Activated T-cell treated with anti-CD3 and anti-CD28 coated beads, Interleukin-2, amount 50 U/mL, for 4 hours (primary cell): ENCODE results near the gene USP40. TPM values are rescaled to one million over a fixed set of nuclear protein-coding genes. Genes with fewer than 3 reads are reported as not detected.
A peak's percentile ranks its signal among the peaks of the same experiment; 100 is the strongest.

Experiments used
- ATAC-seq, 2 donors: fragments of 200-7000 bp; cut with Tn5 transposase; one replicate each; pipeline ENCODE4 v1.10.0; 2021
- DNase-seq: peaks from one replicate; pipeline ENCODE4 v3.0.0-alpha.2; 2020
- H3K27me3 Mint-ChIP-seq: one replicate; pipeline ENCODE4 v1.8.0; 2021; ENCODE audit warnings: low read depth, mixed read lengths
- H3K36me3 Mint-ChIP-seq: one replicate; pipeline ENCODE4 v1.8.0; 2022; ENCODE audit warnings: mixed read lengths; ENCODE audit not compliant: insufficient read depth
- H3K4me1 Mint-ChIP-seq: one replicate; pipeline ENCODE4 v1.8.0; 2021; ENCODE audit warnings: low read depth, mixed read lengths
- H3K4me3 Mint-ChIP-seq: one replicate; pipeline ENCODE4 v1.8.0; 2021; ENCODE audit warnings: mild to moderate bottlenecking, moderate library complexity, mixed read lengths
- H3K9me3 Mint-ChIP-seq: one replicate; pipeline ENCODE4 v1.8.0; 2021; ENCODE audit warnings: mixed read lengths
- total RNA-seq, 3 donors: library from RNA; stranded (reverse); gene quantifications; one replicate each; pipeline ENCODE4 v1.2.1, GENCODE V29; 2021

The USP40 gene
- total RNA-seq, 3 donors from 2014 or later = 10.8 to 12.5 (median 11.5) TPM

DNA sequence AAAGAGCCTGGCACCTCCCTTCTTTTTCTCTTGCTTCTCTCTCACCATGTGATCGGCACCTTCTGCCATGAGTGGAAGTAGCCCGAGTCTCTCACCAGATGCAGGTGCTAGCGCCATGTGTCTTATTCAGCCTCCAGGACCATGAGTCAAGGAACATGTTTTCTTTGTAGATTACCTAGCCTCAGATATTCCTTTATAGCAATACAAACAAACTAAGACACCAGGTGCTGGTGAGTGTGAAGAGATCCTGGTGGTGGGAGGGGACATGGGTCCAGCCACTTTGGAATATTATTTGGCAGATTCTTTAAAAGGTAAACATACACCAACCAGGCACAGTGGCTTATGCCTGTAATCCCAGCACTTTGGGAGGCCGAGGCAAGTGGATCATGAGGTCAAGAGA, 5.9 kb upstream of the USP40 start:
- Mint-ChIP-seq H3K9me3 (no peaks in the 10 kb centered on the region), H3K27me3 (peaks cover 2% of the 10 kb centered on the region), H3K4me1 (no peaks in the 10 kb centered on the region), H3K4me3 (no peak overlapping the region), H3K36me3 (no peaks in the 10 kb centered on the region)
- no peak for ATAC-seq
- DNase-seq = no peak

DNA sequence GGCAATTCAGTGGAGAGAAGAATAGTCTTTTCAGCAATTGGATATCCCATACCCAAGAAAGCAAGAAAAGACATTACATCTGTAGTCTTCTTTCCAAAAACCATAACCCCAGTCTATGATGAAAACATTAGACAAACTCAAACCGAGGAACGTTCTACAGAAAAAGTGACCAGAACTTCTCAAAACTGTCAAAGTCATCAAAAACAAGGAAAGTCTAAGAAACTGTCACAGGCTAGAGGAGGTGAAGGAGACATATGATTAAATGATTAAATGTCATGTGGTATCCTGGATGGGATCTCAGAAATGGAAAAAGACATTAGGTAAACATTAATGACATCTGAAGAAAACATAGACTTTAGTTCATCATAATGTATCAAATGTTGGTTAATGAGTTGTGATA, 4.9 kb upstream of the USP40 start:
- DNase-seq = no peak
- H3K4me3 Mint-ChIP-seq = no peak overlapping the region
- no peaks in the 10 kb centered on the region for H3K9me3 Mint-ChIP-seq
- H3K27me3 Mint-ChIP-seq = peaks cover 2% of the 10 kb centered on the region
- no peaks in the 10 kb centered on the region for H3K36me3 Mint-ChIP-seq
- no peaks in the 10 kb centered on the region for H3K4me1 Mint-ChIP-seq
- ATAC-seq = no peak

DNA sequence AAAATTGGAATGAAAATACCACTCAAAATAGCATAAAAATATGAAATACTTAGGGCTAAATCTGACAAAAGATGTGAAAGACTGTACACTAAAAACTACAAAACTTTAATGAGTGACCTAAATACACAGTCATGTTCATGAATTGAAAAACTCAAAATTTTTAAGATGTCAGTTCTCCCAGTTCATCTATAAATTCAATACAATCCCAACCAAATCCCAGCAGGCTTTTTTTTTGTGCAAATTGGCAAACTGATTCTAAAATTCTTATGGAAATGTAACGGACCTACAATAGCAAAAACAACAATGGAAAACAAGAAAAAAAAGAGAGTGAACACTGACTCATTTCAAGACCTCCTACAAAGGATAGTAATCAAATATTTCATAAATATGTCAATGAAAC, 4.4 kb upstream of the USP40 start:
- H3K27me3 Mint-ChIP-seq = peaks cover 2% of the 10 kb centered on the region
- no peak for DNase-seq
- ATAC-seq = no peak
- no peaks in the 10 kb centered on the region for H3K4me1 Mint-ChIP-seq
- H3K9me3 Mint-ChIP-seq = no peaks in the 10 kb centered on the region
- H3K36me3 Mint-ChIP-seq = no peaks in the 10 kb centered on the region
- H3K4me3 Mint-ChIP-seq = no peak overlapping the region

DNA sequence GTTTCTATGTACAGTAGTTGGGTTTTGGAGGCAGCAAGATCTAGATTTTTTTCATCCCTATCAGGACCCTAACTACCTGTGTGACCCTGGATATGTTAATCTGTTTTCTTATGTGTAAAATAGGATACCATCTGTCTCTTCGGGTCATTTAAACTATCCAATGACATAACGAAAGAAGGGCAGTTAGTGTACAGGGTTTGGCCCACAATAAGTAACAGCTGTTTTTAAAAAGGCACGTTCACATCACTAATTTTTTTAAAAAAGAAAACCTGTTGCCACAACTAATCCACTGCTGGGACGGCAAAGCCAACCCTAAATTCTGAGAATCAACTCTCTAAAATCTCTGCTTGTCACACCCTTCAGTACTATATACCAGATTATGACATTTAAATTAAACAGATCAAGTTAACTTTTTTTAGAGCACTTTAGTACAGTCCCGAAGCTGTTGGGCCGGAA, 869 bp downstream of the USP40 start:
- Mint-ChIP-seq H3K27me3 (no peaks in the 10 kb centered on the region), H3K9me3 (no peaks in the 10 kb centered on the region), H3K36me3 (peaks cover 2% of the 10 kb centered on the region), H3K4me1 (peaks cover 5% of the 10 kb centered on the region), H3K4me3 (peak overlapping the region; percentile 98)
- no peak for ATAC-seq
- no peak for DNase-seq

DNA sequence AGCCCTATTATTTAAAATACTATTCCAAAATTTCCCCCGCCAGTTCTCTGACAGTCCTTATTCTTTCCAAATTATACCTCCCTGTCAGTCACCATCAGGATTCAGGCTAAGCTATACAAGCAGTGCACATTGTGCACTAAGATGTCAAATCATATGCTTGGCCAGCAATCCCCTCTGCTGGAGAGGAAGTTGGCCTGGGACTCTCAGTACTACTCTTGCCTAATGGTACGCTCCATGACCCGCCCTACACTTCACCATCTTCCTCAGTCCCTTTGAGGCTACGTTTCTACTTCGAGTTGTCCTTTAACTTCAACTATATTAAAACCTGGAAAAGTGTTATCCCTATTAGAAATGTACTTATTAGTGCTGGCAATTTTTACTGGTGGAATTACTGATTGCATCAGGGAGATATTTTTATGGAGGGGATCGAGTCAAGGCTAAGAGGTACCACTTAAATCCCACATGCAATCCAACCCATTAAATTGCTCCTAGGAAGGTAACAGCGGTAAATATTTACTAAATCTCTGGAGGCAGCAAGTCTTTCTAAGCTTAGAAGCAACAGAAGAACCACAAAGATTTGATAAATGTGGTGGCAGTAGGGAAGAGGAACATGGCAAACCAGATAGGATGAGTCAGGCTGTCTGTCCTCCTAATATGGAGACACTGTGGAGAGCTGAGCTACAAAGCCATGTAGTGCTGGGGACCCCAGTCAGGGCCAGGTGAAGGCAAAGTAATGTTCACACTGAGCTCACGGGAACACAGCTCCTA, 2.7 kb downstream of the USP40 start:
- Mint-ChIP-seq H3K27me3 (no peaks in the 10 kb centered on the region), H3K4me1 (peaks cover 5% of the 10 kb centered on the region), H3K36me3 (peaks cover 10% of the 10 kb centered on the region), H3K4me3 (no peak overlapping the region), H3K9me3 (no peaks in the 10 kb centered on the region)
- ATAC-seq = no peak
- no peak for DNase-seq

DNA sequence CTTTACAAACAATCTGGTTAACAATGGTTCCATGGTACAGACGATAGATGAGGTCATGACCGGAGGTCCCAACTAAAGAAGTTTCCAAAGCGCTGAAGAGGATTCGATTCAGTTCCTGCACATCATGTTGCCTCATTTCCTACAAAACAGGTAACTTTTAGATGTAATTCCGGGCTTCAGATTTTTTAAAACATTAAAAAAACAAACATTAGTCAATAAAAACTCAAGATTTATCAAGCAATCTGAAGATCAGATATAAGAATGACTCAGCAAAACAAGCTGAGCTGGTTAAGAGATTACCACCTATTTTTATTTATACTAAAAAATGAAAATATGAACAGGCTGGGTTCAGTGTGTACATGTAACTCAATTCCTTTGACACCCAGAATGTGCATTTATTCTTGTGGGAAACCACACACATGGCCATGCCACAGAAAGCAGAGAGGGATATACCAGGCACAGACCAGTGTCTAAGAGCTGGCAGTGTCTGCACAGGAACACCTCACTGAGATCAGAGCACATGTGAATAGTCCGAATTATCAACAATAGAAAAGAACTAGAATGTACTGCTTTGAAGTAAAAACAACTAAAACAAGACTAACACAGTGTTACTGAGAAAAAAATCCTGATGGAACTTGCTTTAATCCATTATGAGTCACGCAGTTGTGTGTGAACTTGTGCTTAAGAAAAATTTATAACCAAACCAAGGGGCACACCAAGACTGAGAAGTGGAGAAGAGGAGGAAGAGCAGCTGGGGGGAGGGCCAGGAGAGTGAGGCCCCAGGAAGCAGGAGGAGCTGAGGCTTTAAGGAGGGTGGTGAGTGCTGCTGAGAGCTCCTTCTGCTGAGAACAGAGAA, 9.5 kb downstream of the USP40 start:
- Mint-ChIP-seq H3K9me3 (no peaks in the 10 kb centered on the region), H3K27me3 (no peaks in the 10 kb centered on the region), H3K36me3 (peaks cover 33% of the 10 kb centered on the region), H3K4me3 (no peak overlapping the region), H3K4me1 (peaks cover 6% of the 10 kb centered on the region)
- ATAC-seq (peak in 1 of 2 donors; percentile 18), DNase-seq (no peak)

DNA sequence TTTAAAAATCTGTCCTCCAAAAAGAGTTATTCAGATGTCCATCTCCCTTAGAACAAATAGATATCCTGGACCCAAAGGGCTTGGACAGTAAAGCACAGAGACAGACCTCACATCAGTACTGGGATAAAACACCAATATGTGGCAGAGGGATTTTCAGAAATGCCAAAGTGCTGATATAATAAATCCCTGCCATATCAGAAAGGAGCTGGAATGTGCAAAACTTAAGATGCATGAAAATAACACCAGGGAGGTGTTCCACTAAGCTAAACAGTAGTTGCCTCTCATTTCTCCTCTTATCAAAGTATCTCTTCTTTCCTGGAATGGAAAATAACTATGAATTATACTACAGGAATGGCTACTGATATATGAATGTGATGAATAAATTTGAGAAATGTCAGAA, 13.2 kb downstream of the USP40 start:
- peaks cover 6% of the 10 kb centered on the region for H3K4me1 Mint-ChIP-seq
- no peak for ATAC-seq
- H3K9me3 Mint-ChIP-seq = no peaks in the 10 kb centered on the region
- peaks cover 35% of the 10 kb centered on the region for H3K36me3 Mint-ChIP-seq
- DNase-seq = no peak
- H3K27me3 Mint-ChIP-seq = no peaks in the 10 kb centered on the region
- no peak overlapping the region for H3K4me3 Mint-ChIP-seq

DNA sequence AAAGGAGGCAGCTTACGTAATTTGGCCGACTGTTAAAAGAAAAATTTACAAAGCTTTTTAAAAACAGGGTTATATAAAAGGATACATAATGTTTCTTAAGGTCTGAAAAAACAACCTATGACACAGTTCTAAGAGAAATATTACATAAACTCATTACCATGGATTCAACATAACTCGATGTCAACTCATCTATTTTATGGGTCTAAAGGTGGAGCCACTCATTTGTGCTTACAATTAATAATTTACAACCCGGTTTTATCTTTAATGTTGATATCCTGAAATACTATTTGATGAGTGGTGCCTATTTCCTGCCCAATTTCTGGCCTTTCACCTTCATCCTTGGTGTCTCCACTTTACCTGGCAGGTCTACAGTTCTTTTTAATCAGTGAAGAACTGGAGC, 15.1 kb downstream of the USP40 start:
- Mint-ChIP-seq H3K9me3 (no peaks in the 10 kb centered on the region), H3K4me1 (no peaks in the 10 kb centered on the region), H3K27me3 (no peaks in the 10 kb centered on the region), H3K4me3 (no peak overlapping the region), H3K36me3 (peaks cover 34% of the 10 kb centered on the region)
- ATAC-seq = no peak
- no peak for DNase-seq

DNA sequence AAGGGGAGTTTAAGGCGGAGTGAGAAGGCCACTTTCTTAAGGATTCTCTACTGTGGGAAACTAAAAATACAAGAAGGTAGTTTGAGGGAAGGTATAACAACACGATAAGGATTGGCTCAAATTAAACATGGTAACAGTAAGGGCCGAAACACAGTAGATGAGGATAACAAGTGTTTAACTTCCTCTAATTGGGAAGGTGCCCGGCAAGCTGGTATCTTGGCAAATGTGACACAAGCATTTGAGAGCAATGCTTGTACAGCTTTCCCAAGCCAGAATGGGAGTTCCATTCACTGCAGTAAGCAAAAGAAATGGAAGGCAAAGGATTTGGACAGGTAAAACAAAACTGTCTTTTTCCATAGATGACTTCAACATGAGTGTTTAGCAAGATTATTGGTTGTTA, 19.8 kb downstream of the USP40 start:
- Mint-ChIP-seq H3K27me3 (no peaks in the 10 kb centered on the region), H3K4me3 (no peak overlapping the region), H3K9me3 (no peaks in the 10 kb centered on the region), H3K36me3 (peaks cover 47% of the 10 kb centered on the region), H3K4me1 (no peaks in the 10 kb centered on the region)
- DNase-seq (no peak), ATAC-seq (no peak)

DNA sequence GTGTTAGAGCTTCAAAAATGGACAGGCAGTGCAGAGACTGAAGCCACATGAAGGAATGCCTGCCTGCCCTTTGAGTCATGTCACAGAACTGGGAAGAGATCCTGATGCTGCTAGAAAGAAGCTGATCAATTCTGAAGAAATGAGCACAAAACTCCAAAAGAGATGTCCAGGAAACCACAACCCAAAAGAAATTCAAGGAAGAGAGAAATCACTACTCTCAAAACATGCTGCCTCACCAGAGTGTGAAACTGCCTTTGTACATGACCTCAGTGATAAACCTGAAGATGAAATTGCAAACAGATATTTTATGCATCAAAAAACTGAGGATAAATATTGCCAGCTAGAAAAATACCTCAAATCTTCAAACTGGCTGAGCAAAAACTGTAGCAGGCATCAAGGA, 20.5 kb downstream of the USP40 start:
- no peak overlapping the region for H3K4me3 Mint-ChIP-seq
- H3K27me3 Mint-ChIP-seq = no peaks in the 10 kb centered on the region
- no peaks in the 10 kb centered on the region for H3K9me3 Mint-ChIP-seq
- H3K36me3 Mint-ChIP-seq = peaks cover 41% of the 10 kb centered on the region
- H3K4me1 Mint-ChIP-seq = no peaks in the 10 kb centered on the region
- no peak for ATAC-seq
- DNase-seq = no peak

DNA sequence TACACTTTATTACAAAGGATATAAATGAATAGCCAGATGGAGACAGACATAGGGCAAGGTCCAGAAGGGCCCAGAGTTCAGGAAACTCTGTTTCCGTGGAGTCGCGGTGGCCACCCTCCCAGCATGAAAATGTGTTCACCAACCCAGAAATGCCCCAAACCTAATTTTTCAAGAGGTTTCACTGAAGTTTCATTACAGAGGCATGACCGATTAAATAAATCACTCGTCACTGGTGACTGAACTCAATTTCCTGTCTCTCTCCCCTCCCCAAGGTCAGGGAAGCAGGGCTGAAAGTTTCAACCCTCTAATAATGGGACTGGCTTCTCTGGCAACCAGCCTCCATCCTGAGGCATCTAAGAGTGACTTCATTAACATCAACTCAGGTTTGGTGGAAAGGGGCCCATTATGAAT, 22.4 kb downstream of the USP40 start:
- no peak for ATAC-seq
- no peak overlapping the region for H3K4me3 Mint-ChIP-seq
- DNase-seq = no peak
- H3K27me3 Mint-ChIP-seq = no peaks in the 10 kb centered on the region
- H3K36me3 Mint-ChIP-seq = peaks cover 42% of the 10 kb centered on the region
- no peaks in the 10 kb centered on the region for H3K9me3 Mint-ChIP-seq
- no peaks in the 10 kb centered on the region for H3K4me1 Mint-ChIP-seq

DNA sequence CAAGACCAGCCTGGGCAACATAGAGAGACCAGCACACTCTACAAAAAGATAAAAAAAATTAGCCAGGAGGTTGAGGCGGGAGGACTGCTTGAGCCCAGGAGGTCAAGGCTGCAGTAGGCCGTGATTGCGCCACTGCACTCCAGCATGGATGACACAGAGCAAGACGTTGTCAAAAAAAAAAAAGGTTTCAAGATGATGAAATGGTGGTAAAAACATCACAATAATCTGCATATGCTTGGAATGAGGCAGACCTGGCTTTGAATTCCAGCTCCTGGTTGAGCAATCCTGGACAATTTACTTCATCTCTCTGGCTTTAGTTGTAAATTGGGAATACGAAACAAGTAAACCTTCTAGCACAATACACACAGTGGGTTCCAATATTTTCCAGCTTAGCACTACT, 24.1 kb downstream of the USP40 start:
- Mint-ChIP-seq H3K36me3 (peaks cover 45% of the 10 kb centered on the region), H3K4me3 (no peak overlapping the region), H3K9me3 (no peaks in the 10 kb centered on the region), H3K27me3 (no peaks in the 10 kb centered on the region), H3K4me1 (no peaks in the 10 kb centered on the region)
- no peak for DNase-seq
- ATAC-seq = no peak

DNA sequence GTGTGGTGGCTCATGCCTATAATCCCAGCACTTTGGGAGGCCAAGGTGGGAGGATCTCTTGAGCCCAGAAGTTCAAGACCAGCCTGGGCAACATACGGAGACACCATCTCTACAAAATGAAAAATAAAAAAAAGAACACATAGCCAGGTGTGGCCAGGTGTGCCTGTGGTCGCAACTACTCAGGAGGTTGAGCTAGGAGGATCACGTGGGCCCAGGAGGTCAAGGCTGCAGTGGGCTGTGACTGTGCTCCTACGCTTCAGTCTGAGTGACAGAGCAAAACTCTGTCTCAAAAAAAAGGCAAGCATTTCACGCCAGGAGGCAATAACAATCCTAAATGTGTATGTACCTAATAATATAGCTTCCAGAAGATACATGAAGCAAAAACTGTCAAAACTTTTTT, 27.8 kb downstream of the USP40 start:
- ATAC-seq = no peak
- peaks cover 36% of the 10 kb centered on the region for H3K36me3 Mint-ChIP-seq
- H3K4me3 Mint-ChIP-seq = no peak overlapping the region

DNA sequence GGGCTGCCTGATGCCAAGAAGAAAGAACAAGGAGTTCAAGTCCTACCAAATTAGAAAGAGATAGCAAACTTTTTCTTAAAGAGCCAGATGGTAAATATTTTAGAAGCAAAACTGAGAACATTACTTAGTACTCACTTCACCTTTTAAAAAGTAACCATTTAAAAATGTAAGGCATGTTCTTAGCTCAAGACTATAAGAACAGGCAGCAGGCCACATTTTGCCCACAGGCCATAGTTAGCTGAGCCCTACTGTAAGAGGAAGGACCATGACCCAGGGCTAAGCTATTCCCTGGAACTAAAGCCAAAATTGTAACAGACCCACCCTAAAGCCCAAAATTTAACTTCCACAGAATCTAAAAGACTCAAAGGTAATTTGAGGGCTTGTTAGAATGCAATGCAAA, 31.3 kb downstream of the USP40 start:
- H3K36me3 Mint-ChIP-seq = peaks cover 38% of the 10 kb centered on the region
- no peaks in the 10 kb centered on the region for H3K27me3 Mint-ChIP-seq
- DNase-seq = no peak
- H3K4me3 Mint-ChIP-seq = no peak overlapping the region
- no peaks in the 10 kb centered on the region for H3K9me3 Mint-ChIP-seq
- ATAC-seq = no peak
- H3K4me1 Mint-ChIP-seq = no peaks in the 10 kb centered on the region

More for the DNA sequence above, 27.8 kb downstream of the USP40 start:
- Mint-ChIP-seq H3K4me1 (no peaks in the 10 kb centered on the region), H3K9me3 (no peaks in the 10 kb centered on the region), H3K27me3 (no peaks in the 10 kb centered on the region)
- DNase-seq = no peak

DNA sequence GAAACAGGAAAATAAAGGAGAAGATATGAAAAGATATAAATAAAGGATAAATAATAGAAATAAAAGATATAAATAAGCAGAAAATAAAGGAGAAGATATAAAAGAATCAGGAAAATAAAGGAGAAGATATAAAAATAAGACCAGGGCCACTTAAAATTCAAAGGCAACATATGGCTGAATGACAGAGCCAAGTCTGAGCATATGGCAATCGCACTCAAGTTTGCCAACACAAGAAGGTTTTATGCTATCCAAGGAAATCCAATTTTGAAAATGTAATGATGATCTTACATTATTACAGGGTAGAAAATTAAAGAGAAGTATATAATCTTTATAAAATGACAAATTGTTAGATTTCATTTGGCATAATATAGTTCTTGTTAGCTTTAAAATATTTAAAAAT, 33.6 kb downstream of the USP40 start:
- H3K36me3 Mint-ChIP-seq = peaks cover 30% of the 10 kb centered on the region
- no peaks in the 10 kb centered on the region for H3K27me3 Mint-ChIP-seq
- no peaks in the 10 kb centered on the region for H3K9me3 Mint-ChIP-seq
- DNase-seq (no peak), ATAC-seq (no peak)
- H3K4me1 Mint-ChIP-seq = no peaks in the 10 kb centered on the region
- H3K4me3 Mint-ChIP-seq = no peak overlapping the region
